GM20000 (cell line): Measurements from ENCODE around the gene SLC2A13.

Experiments used
- DNase-seq: peaks from one replicate; pipeline ENCODE4 v3.0.0; 2012; ENCODE audit warnings: low spot score
- CTCF ChIP-seq: IDR thresholded peaks from 2 replicates; pipeline ENCODE4 v1.5.1; 2012; ENCODE audit warnings: mild to moderate bottlenecking, control low read depth; ENCODE audit errors: extremely low read depth, missing control alignments

SLC2A13 gene

GRCh38 chr12:39807043-39807442 is 298.8 kb downstream of the SLC2A13 start:
- DNase-seq, result no peak
- no peak for TF ChIP-seq CTCF

DNA sequence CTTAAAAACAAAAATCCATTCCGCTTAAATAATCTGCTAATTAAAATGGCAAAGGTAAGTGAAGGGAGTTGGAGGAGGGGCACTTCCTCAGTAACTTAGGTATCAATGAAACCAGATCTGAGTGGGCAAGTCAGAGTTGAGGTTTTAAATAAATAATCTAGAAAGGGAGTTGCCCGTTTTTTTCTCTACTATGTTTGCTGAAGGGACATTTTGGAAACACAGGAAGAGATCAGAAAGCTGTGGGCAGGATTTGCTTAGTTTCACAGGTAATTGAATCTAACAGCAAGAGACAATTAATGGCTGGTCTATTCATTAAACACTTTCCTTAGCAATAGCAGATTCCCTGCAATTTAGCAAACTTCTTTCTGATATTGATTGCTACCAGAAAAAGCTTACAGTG is 300.2 kb downstream of the SLC2A13 start:
- no peak for DNase-seq
- no peak for TF ChIP-seq CTCF

GRCh38 chr12:39804898-39805297 is 301.0 kb downstream of the SLC2A13 start:
- TF ChIP-seq CTCF, result no peak
- no peak for DNase-seq

GRCh38 chr12:39804479-39804878 is 301.4 kb downstream of the SLC2A13 start:
- DNase-seq, result no peak

GRCh38 chr12:39803151-39803550 is 302.7 kb downstream of the SLC2A13 start:
- DNase-seq, result no peak
- no peak for TF ChIP-seq CTCF

More at GRCh38 chr12:39804479-39804878, 301.4 kb downstream of the SLC2A13 start:
- TF ChIP-seq CTCF, result no peak

DNA sequence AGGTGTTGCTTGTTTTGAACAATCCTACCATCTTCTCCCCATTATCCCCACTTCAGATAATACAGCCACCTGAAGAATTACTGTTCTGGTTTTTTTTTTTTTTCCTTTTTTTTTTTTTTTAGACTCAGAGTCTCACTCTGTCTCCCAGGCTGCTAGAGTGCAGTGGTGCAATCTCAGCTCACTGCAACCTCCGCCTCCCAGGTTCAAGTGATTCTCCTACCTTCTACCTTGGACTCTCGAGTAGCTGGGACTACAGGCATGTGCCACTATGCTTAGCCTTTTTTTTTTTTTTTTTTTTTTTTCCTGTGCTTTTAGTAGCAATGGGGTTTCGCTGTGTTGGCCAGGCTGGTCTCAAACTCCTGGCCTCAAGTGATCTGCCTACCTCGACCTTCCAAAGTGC is 306.9 kb downstream of the SLC2A13 start:
- TF ChIP-seq CTCF, result no peak
- no peak for DNase-seq

- DNase-seq, result no peak
- TF ChIP-seq CTCF, result no peak
Measured at GRCh38 chr12:39798429-39798828, 307.5 kb downstream of the SLC2A13 start.
